Progenitor cell of endocrine pancreas (in vitro differentiated cells): ENCODE results near the gene KLHL6. TPM values are rescaled to one million over a fixed set of nuclear protein-coding genes. Genes with fewer than 3 reads are reported as not detected.
"Not testable (repeated sequence)": the region's sequence is repeated elsewhere in the genome, so short reads cannot be mapped to it uniquely, and the experiment has no call there.

Experiments
- DNase-seq: peaks from one replicate; pipeline ENCODE4 v3.0.0; 2021; ENCODE audit warnings: low spot score; ENCODE audit not compliant: unreplicated experiment
- H3K27ac Mint-ChIP-seq: 2 replicates; pipeline ENCODE4 v1.8.0; 2021; ENCODE audit warnings: mild to moderate bottlenecking, moderate library complexity, mixed read lengths
- H3K27me3 Mint-ChIP-seq: 2 replicates; pipeline ENCODE4 v1.8.0; 2021; ENCODE audit warnings: mixed read lengths
- H3K36me3 Mint-ChIP-seq: 2 replicates; pipeline ENCODE4 v1.8.0; 2022; ENCODE audit warnings: mixed read lengths; ENCODE audit not compliant: insufficient read depth
- H3K4me1 Mint-ChIP-seq: 2 replicates; pipeline ENCODE4 v1.8.0; 2021; ENCODE audit warnings: low read depth, mixed read lengths
- H3K4me3 Mint-ChIP-seq: 2 replicates; pipeline ENCODE4 v1.8.0; 2021; ENCODE audit warnings: low read depth, mild to moderate bottlenecking, moderate library complexity, mixed read lengths
- H3K9me3 Mint-ChIP-seq: 2 replicates; pipeline ENCODE4 v1.8.0; 2021; ENCODE audit warnings: low read depth, mixed read lengths
- total RNA-seq: library from RNA; stranded (reverse); gene quantifications from 2 replicates; pipeline ENCODE4 v1.2.1, GENCODE V29; 2021
- TF ChIP-seq, protein P1 (sequence below): fragments of 200-600 bp; sonication (generic); IDR thresholded peaks from one replicate; pipeline ENCODE4 v1.5.0; 2021; ENCODE audit warnings: antibody characterized with exemption, mild to moderate bottlenecking; ENCODE audit not compliant: unreplicated experiment

KLHL6 gene
- total RNA-seq, 1 donor from 2014 or later: 0.12 TPM

- no peak for DNase-seq
- H3K4me3 Mint-ChIP-seq: no peak overlapping the region
- no peaks in the 10 kb centered on the region for H3K36me3 Mint-ChIP-seq
- H3K27ac Mint-ChIP-seq: no peak overlapping the region
- TF ChIP-seq, protein P1, sequence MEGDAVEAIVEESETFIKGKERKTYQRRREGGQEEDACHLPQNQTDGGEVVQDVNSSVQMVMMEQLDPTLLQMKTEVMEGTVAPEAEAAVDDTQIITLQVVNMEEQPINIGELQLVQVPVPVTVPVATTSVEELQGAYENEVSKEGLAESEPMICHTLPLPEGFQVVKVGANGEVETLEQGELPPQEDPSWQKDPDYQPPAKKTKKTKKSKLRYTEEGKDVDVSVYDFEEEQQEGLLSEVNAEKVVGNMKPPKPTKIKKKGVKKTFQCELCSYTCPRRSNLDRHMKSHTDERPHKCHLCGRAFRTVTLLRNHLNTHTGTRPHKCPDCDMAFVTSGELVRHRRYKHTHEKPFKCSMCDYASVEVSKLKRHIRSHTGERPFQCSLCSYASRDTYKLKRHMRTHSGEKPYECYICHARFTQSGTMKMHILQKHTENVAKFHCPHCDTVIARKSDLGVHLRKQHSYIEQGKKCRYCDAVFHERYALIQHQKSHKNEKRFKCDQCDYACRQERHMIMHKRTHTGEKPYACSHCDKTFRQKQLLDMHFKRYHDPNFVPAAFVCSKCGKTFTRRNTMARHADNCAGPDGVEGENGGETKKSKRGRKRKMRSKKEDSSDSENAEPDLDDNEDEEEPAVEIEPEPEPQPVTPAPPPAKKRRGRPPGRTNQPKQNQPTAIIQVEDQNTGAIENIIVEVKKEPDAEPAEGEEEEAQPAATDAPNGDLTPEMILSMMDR: no peak
- H3K9me3 Mint-ChIP-seq: no peaks in the 10 kb centered on the region
- peaks cover 3% of the 10 kb centered on the region for H3K4me1 Mint-ChIP-seq
- H3K27me3 Mint-ChIP-seq: no peaks in the 10 kb centered on the region
Measured at GRCh38 chr3:183484431-183485075, 71.0 kb downstream of the KLHL6 start.

GRCh38 chr3:183481582-183481981, 73.9 kb downstream of the KLHL6 start:
- Mint-ChIP-seq H3K4me1 (no peaks in the 10 kb centered on the region), H3K4me3 (no peak overlapping the region), H3K9me3 (no peaks in the 10 kb centered on the region), H3K36me3 (no peaks in the 10 kb centered on the region), H3K27ac (no peak overlapping the region), H3K27me3 (no peaks in the 10 kb centered on the region)
- DNase-seq: no peak
- TF ChIP-seq, protein P1: no peak

- no peak overlapping the region for H3K4me3 Mint-ChIP-seq
- no peak for DNase-seq
- no peaks in the 10 kb centered on the region for H3K27me3 Mint-ChIP-seq
- no peaks in the 10 kb centered on the region for H3K9me3 Mint-ChIP-seq
- H3K4me1 Mint-ChIP-seq: no peaks in the 10 kb centered on the region
- H3K36me3 Mint-ChIP-seq: no peaks in the 10 kb centered on the region
- TF ChIP-seq, protein P1: no peak
- H3K27ac Mint-ChIP-seq: no peak overlapping the region
Measured at GRCh38 chr3:183478501-183478900, 77.0 kb downstream of the KLHL6 start.

DNA sequence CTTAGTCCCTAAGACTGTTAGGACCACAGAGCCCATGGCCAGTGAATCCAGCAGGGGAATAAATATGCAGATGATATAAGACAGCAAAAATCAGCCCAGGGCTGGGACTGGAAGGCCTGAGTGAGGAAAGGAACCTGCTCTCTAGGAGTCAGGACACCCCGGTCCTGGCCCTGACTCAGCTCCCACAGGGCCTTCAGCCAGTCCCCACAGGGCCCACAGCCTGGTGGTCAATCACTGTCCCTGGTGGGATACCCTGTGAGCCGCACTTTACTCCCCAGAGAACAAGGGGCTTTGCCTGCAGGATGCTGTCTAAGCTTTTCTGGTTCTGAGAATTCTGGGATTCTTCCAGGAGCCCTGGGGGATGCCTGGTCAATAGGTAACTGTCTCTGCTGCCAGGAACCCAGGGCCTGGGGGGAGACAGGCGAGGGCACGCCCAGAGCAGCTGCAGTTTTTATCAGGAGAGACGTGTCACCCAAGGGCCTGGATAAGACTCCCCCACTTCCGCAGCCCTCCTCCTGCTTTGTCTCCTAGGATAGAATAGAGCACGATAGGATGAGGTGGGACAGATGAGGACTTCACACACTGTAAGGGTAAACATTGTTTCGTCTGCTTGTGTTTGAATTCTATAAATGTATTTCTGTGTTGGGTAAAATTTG, 77.6 kb downstream of the KLHL6 start:
- no peak overlapping the region for H3K27ac Mint-ChIP-seq
- H3K27me3 Mint-ChIP-seq: no peaks in the 10 kb centered on the region
- DNase-seq: no peak

GRCh38 chr3:183475764-183476162, 79.7 kb downstream of the KLHL6 start:
- not testable (repeated sequence) for H3K4me3 Mint-ChIP-seq, H3K4me1 Mint-ChIP-seq, DNase-seq, H3K36me3 Mint-ChIP-seq, H3K27me3 Mint-ChIP-seq, H3K9me3 Mint-ChIP-seq, H3K27ac Mint-ChIP-seq

More for the DNA sequence above, 77.6 kb downstream of the KLHL6 start:
- H3K9me3 Mint-ChIP-seq: no peaks in the 10 kb centered on the region
- no peak overlapping the region for H3K4me3 Mint-ChIP-seq
- H3K4me1 Mint-ChIP-seq: no peaks in the 10 kb centered on the region
- TF ChIP-seq, protein P1: no peak
- H3K36me3 Mint-ChIP-seq: no peaks in the 10 kb centered on the region
